Activated CD8-positive, alpha-beta T cell treated with anti-CD3 and anti-CD28 coated beads for 36 hours (primary cell): ENCODE data around the gene CDT1. TPM values are rescaled to one million over a fixed set of nuclear protein-coding genes. Genes with fewer than 3 reads are reported as not detected.
"Not testable (repeated sequence)": the region's sequence is repeated elsewhere in the genome, so short reads cannot be mapped to it uniquely, and the experiment has no call there.

ENCODE experiments used
- ATAC-seq: fragments of 200-7000 bp; cut with Tn5 transposase; one replicate; pipeline ENCODE4 v1.10.0; 2021; ENCODE audit warnings: mild to moderate bottlenecking, moderate library complexity
- CTCF ChIA-PET: fragments of 350-600 bp; sonication (Branson Sonifier 250); formaldehyde crosslinking; loops from one replicate; lab custom pipeline; 2021; ENCODE audit warnings: antibody characterized with exemption; lab: Charles Lee
- POLR2A ChIA-PET: fragments of 350-600 bp; sonication (Branson Sonifier 250); formaldehyde crosslinking; loops from one replicate; lab custom pipeline; 2021; ENCODE audit warnings: antibody characterized with exemption; lab: Charles Lee
- DNase-seq: peaks from one replicate; pipeline ENCODE4 v3.0.0-alpha.2; 2020
- H3K27ac Mint-ChIP-seq: one replicate; pipeline ENCODE4 v1.8.0; 2021; ENCODE audit warnings: mild to moderate bottlenecking, mixed read lengths
- H3K27me3 Mint-ChIP-seq: one replicate; pipeline ENCODE4 v1.8.0; 2021; ENCODE audit warnings: mixed read lengths
- H3K36me3 Mint-ChIP-seq: one replicate; pipeline ENCODE4 v1.8.0; 2021; ENCODE audit warnings: low read depth, mixed read lengths
- H3K4me1 Mint-ChIP-seq: one replicate; pipeline ENCODE4 v1.8.0; 2021; ENCODE audit warnings: low read depth, mixed read lengths
- H3K4me3 Mint-ChIP-seq: one replicate; pipeline ENCODE4 v1.8.0; 2021; ENCODE audit warnings: mild to moderate bottlenecking, moderate library complexity, mixed read lengths
- H3K9me3 Mint-ChIP-seq: one replicate; pipeline ENCODE4 v1.8.0; 2021; ENCODE audit warnings: mixed read lengths
- CTCF ChIP-seq: fragments of 200-600 bp; IDR thresholded peaks from one replicate; pipeline ENCODE4 v1.8.0; 2022; ENCODE audit warnings: antibody characterized with exemption, mild to moderate bottlenecking
- intact Hi-C: fragments of 100-400 bp; cut with micrococcal nuclease; formaldehyde crosslinking; loops from one replicate; pipeline ENCODE4 v1.10.0; 2022
- total RNA-seq, 2 experiments: library from RNA; stranded (reverse); gene quantifications; one replicate each; pipeline ENCODE4 v1.2.3, GENCODE V29; 2021

Gene CDT1
- total RNA-seq, 2 experiments from 2014 or later: 180 to 182 TPM

DNA sequence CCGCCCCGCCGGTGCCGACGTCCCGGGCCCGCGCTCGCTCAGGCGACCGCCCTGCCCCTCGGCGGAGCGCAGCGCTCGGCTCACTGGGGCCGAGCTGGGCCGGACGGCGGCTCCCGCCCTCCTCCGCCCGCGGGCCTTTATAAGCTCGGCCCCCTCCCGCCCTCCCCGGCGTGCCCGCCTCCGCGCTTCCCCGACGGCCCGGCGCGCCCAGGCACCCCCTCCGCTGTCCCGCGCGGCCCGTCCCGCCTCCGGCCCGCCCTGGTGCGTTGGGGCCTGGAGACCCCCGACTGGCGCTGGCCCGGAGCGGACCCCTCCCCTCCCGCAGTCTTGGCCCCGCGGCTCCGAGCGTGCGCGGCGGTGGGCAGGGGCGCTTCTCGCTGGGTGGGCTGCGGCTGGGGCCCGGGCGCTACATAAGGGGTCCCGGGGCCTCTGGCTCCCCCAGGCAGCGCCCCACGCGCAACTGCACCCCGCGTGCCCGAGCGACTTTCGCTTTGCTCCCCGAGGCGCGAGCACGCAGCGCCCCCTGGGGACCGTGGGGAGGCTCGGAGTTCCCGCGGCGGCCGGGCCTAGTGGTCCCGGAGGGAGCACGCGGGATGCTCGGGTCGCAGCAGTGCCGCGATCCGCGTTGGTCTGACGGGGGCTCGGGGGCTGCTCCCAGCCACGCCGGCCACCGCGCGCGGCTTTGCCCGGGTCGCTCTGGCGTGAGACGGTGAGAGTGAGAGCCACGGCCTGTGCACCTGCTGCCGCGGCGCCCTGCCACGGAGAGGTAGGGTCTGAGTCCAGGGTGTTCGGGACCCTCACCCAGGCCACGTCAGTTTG is 18.3 kb upstream of the CDT1 start, which contains the start of gene PIEZO1:
Gene PIEZO1 (minus strand): TSS at position 115 of the 819 bp plus-strand sequence. CDS start 256 bp downstream, outside the sequence.
- ChIA-PET CTCF (interaction anchor here (1.1 to 6.5 kb wide), 2 partner anchors 42 to 49 kb away, joined by 4 to 37 read pairs; no protein-coding TSS in a partner anchor), POLR2A (interaction anchor here (0.9 to 6.7 kb wide), 2 partner anchors 18 to 25 kb away, joined by 4 to 81 read pairs; partner anchors contain the start of gene APRT)
- intact Hi-C loops: no loop called here
- Mint-ChIP-seq H3K4me1 (peaks cover 42% of the 10 kb centered on the region), H3K27me3 (no peaks in the 10 kb centered on the region), H3K36me3 (no peaks in the 10 kb centered on the region), H3K4me3 (peak within 1 kb of the TSS; percentile 68), H3K9me3 (no peaks in the 10 kb centered on the region), H3K27ac (peak within 1 kb of the TSS; percentile 83)
- peak; percentile 90 for TF ChIP-seq CTCF
- DNase-seq: peak; percentile 72
- peak; percentile 3 for ATAC-seq

GRCh38 chr16:88787579-88788314 is 15.8 kb upstream of the CDT1 start:
- DNase-seq (no peak), ATAC-seq (no peak)
- H3K36me3 Mint-ChIP-seq: peaks cover 2% of the 10 kb centered on the region
- no peaks in the 10 kb centered on the region for H3K27me3 Mint-ChIP-seq
- ChIA-PET CTCF (interaction anchor here (1.7 to 2.1 kb wide), 2 partner anchors 9 to 51 kb away, joined by 6 to 10 read pairs; no protein-coding TSS in a partner anchor), POLR2A (interaction anchor here (0.9 to 2.0 kb wide), 2 partner anchors 9 to 14 kb away, joined by 4 to 6 read pairs; no protein-coding TSS in a partner anchor)
- H3K27ac Mint-ChIP-seq: no peak overlapping the region
- no peak for TF ChIP-seq CTCF
- intact Hi-C loops: no loop called here
- no peak overlapping the region for H3K4me3 Mint-ChIP-seq
- H3K4me1 Mint-ChIP-seq: peaks cover 39% of the 10 kb centered on the region
- no peaks in the 10 kb centered on the region for H3K9me3 Mint-ChIP-seq

- DNase-seq, H3K4me3 Mint-ChIP-seq, H3K27me3 Mint-ChIP-seq, ATAC-seq, H3K36me3 Mint-ChIP-seq, H3K9me3 Mint-ChIP-seq, intact Hi-C loops, H3K27ac Mint-ChIP-seq: not testable (repeated sequence)
- ChIA-PET POLR2A (interaction anchor here (2.0 kb wide), 1 partner anchor 8 kb away, joined by 6 read pairs; no protein-coding TSS in a partner anchor), CTCF (interaction anchor here (2.1 kb wide), 1 partner anchor 52 kb away, joined by 10 read pairs; no protein-coding TSS in a partner anchor)
- H3K4me1 Mint-ChIP-seq: peaks cover 40% of the 10 kb centered on the region
These were observed 14.8 kb upstream of the CDT1 start for GRCh38 chr16:88788749-88789148.

DNA sequence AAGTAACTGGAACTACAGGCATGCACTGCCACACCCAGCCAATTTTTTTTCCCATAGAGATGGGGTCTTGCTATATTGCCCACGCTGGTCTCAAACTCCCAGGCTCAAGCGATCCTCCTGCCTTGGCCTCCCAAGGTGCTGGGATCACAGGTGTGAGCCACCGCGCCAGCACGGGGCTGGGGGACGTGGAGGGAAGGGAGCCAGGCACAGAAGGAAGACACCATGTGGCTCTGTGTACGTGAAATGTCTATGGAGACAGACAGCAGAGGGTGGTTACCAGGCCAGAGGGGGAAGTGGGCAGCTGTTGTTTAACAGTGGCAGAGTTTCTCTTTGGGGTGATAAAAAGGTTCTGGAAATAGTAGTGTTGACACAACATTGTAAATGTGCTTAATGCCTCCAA is 14.0 kb upstream of the CDT1 start:
- CTCF ChIA-PET: no interaction called here
- DNase-seq: no peak
- Mint-ChIP-seq H3K4me1 (peaks cover 43% of the 10 kb centered on the region), H3K27ac (no peak overlapping the region), H3K27me3 (no peaks in the 10 kb centered on the region), H3K9me3 (no peaks in the 10 kb centered on the region), H3K4me3 (no peak overlapping the region), H3K36me3 (peaks cover 2% of the 10 kb centered on the region)
- intact Hi-C loops: no loop called here
- ATAC-seq: no peak
- TF ChIP-seq CTCF: no peak
- POLR2A ChIA-PET: interaction anchor here (0.9 to 1.1 kb wide), 2 partner anchors 9 to 88 kb away, joined by 3 read pairs; no protein-coding TSS in a partner anchor
